GM23248 (cell line): Measurements from ENCODE around the gene HMGN1.

Experiments
- EZH2 ChIP-seq: fragments of 200-600 bp; sonication (generic); IDR thresholded peaks from 2 replicates; pipeline ENCODE4 v1.6.1; 2018; ENCODE audit warnings: antibody characterized with exemption, mild to moderate bottlenecking; ENCODE audit not compliant: insufficient read depth, poor library complexity, severe bottlenecking
- EZH2phosphoT487 ChIP-seq: fragments of 200-600 bp; sonication (generic); IDR thresholded peaks from 2 replicates; pipeline ENCODE4 v1.6.1; 2018; ENCODE audit warnings: antibody characterized with exemption, moderate library complexity, mild to moderate bottlenecking, low read depth; ENCODE audit not compliant: insufficient read depth

- TF ChIP-seq EZH2phosphoT487 (no peak), EZH2 (no peak)
Measured at GRCh38 chr21:39318091-39318959, 30.6 kb downstream of the HMGN1 start.
